Stimulated activated CD8-positive, alpha-beta memory T cell treated with anti-CD3 and anti-CD28 coated beads, Interleukin-4, amount 100 ng/mL, for 48 hours (primary cell): ENCODE measurements around the gene GFOD1.
"Not testable (repeated sequence)": the region's sequence is repeated elsewhere in the genome, so short reads cannot be mapped to it uniquely, and the experiment has no call there.

Experiments
- DNase-seq: peaks from one replicate; pipeline ENCODE4 v3.0.0-alpha.2; 2020

The GFOD1 gene

GRCh38 chr6:13348334-13349113 lies 138.9 kb downstream of the GFOD1 start:
- DNase-seq: no peak

DNA sequence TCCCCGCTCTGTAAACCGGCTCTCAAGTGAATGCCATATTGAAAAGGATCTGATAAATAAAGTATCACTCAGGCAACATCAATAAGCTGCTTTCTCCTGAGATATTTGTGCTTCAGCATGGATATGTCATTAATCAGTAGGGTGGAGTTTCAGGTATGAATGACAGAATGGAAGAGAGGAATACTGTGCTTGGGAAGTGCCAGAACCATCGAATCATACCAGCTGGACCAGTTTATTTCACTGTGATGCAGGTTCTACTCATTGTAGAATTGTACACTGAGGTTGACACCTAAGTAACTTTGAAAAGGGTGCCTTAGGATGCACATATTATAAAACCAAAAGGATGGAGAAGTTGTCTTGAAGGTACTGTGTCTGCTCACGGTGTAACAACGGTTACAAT lies 141.2 kb downstream of the GFOD1 start:
- DNase-seq: no peak

DNA sequence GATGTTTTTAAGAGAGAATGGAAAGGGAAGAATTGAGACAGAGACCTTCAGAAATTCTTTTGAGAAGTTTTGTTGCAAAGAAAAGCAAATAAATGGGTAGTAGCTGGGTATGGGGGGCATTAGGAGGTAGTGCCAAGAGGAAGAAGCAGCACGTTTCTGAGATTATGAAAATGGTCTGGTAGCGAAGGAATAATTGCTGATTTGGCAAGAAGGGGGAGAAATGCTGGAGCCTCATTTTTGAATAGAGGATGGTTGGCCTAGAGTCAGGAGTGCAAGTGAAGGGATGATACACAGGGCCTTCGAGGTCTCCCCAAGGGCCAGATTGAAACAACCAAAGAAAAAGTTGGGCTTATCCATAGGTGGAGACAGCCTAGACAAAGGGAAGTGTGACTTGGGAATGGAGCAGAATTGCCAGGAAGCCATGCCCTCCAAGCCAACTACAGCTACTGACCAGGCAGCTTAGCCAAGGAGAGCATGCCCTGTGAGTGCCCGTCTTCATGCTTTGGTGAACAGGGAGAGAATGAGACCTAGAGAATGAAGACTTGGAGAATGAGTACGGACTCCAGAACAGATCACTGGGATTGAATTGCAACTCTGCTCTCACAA lies 144.9 kb downstream of the GFOD1 start:
- DNase-seq: no peak

DNA sequence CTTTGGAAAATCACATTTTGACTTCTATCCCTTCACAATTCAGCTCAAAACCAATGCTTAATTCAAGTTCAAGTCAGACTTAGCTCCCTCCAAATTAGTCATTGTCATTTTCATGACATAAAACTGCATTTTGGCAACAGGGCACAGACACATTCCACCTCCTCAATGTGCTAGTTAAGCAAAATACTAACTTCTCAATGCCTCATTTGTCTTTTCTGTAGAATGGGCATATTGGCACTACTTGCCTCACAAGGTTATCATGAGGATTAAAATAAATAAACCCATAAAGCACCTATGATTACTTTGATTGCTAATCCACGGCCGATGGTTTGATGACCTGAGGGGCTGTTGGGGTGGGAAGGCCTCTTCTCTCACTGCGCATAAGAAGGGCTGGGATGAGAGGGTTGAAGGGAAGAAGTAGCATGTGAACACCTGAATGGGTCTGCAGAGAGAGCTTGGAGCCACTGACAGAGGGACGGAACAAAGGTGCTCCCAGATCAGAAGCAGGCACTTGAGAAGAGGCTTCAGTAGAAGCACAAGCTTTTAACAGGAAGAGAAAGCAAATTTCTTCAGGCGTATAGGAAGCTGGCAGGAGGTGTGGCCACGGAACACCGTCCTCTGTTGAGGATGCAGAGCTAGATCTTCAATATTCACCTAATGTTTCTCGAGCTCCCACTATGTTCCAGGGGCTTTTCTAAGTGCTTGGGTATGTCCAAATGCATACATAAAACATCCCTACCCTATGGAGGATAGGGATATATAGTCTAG lies 147.4 kb downstream of the GFOD1 start:
- no peak for DNase-seq

DNA sequence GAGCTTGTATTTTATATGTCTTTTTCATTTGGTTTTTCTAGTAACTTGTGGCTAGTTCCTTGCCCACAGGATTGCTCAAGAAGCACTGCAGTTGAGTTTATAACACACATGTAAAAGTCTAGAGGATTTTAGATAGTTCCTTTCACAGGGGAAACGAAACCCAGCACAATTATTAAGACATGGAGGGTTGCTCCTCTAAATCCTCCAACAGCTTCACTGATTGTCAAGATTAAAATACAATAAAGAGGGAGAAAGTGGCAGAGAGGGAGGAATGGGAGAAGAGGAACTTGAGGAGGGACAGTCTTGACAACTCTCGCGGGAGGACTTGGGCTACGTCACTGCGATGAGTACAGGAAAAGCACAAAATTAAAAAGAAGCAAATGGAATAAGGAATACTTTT lies 149.4 kb downstream of the GFOD1 start:
- DNase-seq: no peak

- peak; percentile 93 for DNase-seq
Measured at GRCh38 chr6:13336553-13336952, 150.8 kb downstream of the GFOD1 start.

DNA sequence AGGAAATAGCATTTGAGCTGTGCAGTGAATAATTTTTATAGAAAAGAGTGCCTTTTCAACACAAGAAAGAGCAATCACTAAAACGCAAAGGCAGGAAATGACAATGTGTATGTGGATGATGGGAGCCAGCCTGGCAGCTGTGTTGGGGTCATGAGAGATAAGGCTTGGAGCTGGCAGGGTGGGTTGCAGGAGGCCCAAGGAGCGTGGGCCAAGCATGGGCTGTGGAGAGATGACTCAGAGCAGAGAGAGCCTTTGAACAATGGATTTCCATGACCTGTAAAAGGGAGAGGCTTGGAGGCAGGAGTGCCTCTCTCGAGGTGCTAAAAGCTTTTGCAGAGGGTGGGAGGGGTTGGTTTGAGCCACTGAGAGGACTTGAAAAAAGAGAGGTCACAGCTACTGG lies 152.4 kb downstream of the GFOD1 start:
- DNase-seq: no peak

GRCh38 chr6:13332349-13332706 lies 155.1 kb downstream of the GFOD1 start:
- no peak for DNase-seq

DNA sequence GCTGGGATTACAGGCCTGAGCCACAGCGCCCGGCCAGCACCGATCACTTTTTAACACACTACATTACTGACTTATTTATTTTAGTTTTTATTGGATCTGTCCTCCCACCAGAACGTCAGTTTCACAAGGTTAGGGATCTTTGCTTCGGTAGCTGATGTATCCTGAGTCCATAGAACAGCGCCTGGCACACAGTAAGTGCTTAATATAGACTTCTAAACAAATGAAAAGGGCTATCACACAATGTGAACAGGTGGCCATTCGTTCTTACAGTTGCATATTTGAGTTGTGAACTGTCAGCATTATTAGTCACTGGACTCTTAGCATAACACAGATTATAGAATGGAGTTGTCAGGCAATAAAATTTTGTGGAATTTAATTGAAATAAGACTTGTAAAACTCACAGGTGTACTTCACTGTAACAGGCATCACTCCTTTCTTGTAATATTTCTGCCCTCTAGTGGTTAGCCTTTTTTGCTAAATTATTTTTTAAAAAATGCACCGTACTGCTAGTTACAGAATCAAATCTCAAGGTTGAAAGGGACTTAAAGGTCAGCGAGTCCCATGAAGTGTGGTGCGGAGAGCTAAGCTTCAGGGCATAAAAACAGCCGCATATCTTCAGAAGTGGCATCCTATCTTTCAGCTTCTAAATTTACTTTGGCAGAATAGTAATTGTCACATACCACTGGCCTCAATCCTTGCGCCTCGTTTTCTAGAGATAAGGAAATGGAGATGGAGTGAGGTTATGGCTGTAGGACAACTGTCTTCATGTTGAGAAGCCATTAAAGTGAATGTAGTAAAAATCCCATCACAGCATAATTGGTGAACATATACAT lies 155.7 kb downstream of the GFOD1 start:
- DNase-seq: no peak

GRCh38 chr6:13328875-13329183 lies 158.6 kb downstream of the GFOD1 start:
- DNase-seq: no peak

GRCh38 chr6:13328076-13328874 lies 159.1 kb downstream of the GFOD1 start, which contains the start of gene TBC1D7:
TSS of gene TBC1D7 (minus strand) at chr6:13328537. CDS start at chr6:13326898, 1,639 bp downstream.
- peak; percentile 94 for DNase-seq

DNA sequence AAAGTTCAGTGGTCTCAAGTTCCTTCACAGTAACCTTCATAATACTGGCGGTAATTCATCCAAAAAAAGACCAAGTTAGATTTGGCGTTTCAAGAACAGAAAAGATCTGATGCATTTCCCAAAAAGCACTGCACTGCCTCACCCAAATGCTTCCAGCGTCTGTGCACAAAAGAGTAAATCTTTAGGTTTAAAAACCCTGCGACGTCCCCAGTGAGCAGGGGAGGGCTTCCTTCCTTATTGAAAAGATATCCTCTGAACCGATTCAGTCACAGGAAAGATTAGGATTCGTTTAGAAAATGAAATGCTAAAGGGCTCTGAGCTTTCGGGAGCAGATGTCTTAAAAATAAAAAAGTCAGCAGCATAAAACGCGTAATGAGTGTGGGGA lies 159.7 kb downstream of the GFOD1 start:
- DNase-seq: no peak

GRCh38 chr6:13326031-13326586 lies 161.3 kb downstream of the GFOD1 start:
- DNase-seq: not testable (repeated sequence)

- no peak for DNase-seq
Measured at GRCh38 chr6:13319891-13320564, 167.4 kb downstream of the GFOD1 start.

- DNase-seq: no peak
Measured at GRCh38 chr6:13318821-13319220, 168.6 kb downstream of the GFOD1 start.

DNA sequence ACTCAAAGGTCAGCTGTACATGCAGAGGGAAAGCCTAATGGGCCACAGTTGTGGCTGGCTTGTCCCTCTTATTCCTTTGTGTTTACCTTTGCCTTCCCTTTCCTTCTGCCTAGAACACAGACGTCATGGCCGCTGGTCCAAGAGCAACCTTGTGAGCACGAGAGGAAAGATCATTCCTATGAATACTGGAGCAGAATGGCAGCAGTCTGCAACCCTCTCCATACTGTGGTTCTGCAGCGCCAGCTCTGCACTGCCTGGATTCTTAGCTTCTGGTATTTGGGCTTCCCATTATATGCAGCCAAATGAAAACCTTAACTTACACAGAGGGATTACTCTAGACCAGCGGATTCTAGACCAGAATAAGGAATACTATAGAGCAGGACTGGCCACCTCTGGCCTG lies 171.5 kb downstream of the GFOD1 start:
- no peak for DNase-seq

- DNase-seq: no peak
Measured at GRCh38 chr6:13314806-13315205, 172.6 kb downstream of the GFOD1 start.

DNA sequence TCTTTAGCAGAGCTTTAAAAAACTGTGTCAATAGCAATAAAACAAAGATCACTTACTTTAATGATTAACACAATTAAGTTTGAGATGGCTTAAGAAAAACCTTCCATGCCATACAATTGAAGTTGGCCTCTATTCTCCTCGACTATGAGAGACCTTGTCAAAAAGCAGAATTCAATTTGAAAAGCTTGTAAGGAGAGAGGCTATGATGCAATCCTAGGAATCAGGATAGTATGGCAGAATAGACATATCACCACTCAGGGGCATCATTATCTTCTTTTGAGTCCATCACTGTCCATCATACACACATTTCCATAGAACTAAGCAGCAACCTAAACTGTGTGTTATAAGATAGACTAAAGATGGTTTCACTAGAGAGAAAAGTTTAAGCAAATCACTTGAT lies 176.2 kb downstream of the GFOD1 start:
- DNase-seq: no peak

GRCh38 chr6:13308332-13308731 lies 179.1 kb downstream of the GFOD1 start:
- no peak for DNase-seq
